WTC11 (cell line): ENCODE results near the gene METTL23. TPM values are rescaled to one million over a fixed set of nuclear protein-coding genes. Genes with fewer than 3 reads are reported as not detected.

Source experiments
- ATAC-seq: fragments of 200-7000 bp; cut with Tn5 transposase; 2 replicates; pipeline ENCODE4 v1.10.0; 2021; ENCODE audit warnings: mild to moderate bottlenecking, moderate library complexity
- CTCF ChIA-PET: fragments of 300-600 bp; sonication (Branson Sonifier 250); formaldehyde crosslinking; loops from one replicate; lab custom pipeline; 2021; ENCODE audit warnings: antibody characterized with exemption; lab: Charles Lee
- POLR2A ChIA-PET: fragments of 350-600 bp; sonication (Branson Sonifier 250); formaldehyde crosslinking; loops from one replicate; lab custom pipeline; 2021; ENCODE audit warnings: antibody characterized with exemption; lab: Charles Lee
- DNase-seq: peaks from one replicate; pipeline ENCODE4 v3.0.0; 2021; ENCODE audit warnings: low spot score
- H3K27ac Mint-ChIP-seq: 2 replicates; pipeline ENCODE4 v1.8.0; 2021; ENCODE audit warnings: mixed read lengths
- H3K27me3 Mint-ChIP-seq: 2 replicates; pipeline ENCODE4 v1.8.0; 2021; ENCODE audit warnings: low read depth, mild to moderate bottlenecking, moderate library complexity, mixed read lengths
- H3K36me3 Mint-ChIP-seq: 2 replicates; pipeline ENCODE4 v1.8.0; 2021; ENCODE audit warnings: mixed read lengths
- H3K4me1 Mint-ChIP-seq: 2 replicates; pipeline ENCODE4 v1.8.0; 2022; ENCODE audit warnings: mixed read lengths
- H3K4me3 Mint-ChIP-seq: 2 replicates; pipeline ENCODE4 v1.8.0; 2021; ENCODE audit warnings: mild to moderate bottlenecking, moderate library complexity, mixed read lengths
- H3K9me3 Mint-ChIP-seq: 2 replicates; pipeline ENCODE4 v1.8.0; 2021; ENCODE audit warnings: mixed read lengths
- ETV6 ChIP-seq: sonication (generic); formaldehyde crosslinking; IDR thresholded peaks from 2 replicates; pipeline ENCODE4 v1.8.1; 2022; ENCODE audit warnings: mild to moderate bottlenecking, missing genetic modification reagents
- FOXJ3 ChIP-seq: sonication (generic); formaldehyde crosslinking; IDR thresholded peaks from 2 replicates; pipeline ENCODE4 v1.9.0; 2021; ENCODE audit warnings: missing genetic modification reagents, mild to moderate bottlenecking, borderline replicate concordance
- GABPB1 ChIP-seq: sonication (generic); formaldehyde crosslinking; IDR thresholded peaks from 2 replicates; pipeline ENCODE4 v1.8.1; 2023; ENCODE audit warnings: mild to moderate bottlenecking, missing genetic modification reagents
- HMGA2 ChIP-seq: fragments of 250-450 bp; sonication (Bioruptor Pico); IDR thresholded peaks from 2 replicates; pipeline ENCODE4 v1.4.0; 2021; ENCODE audit warnings: mild to moderate bottlenecking, moderate library complexity
- NFATC4 ChIP-seq: fragments of 250-450 bp; sonication (Bioruptor Pico); IDR thresholded peaks from 2 replicates; pipeline ENCODE4 v1.9.0; 2021; ENCODE audit warnings: mild to moderate bottlenecking
- NR3C1 ChIP-seq: sonication (generic); formaldehyde crosslinking; conservative IDR thresholded peaks from 2 replicates; pipeline ENCODE4 v1.8.1; 2023; ENCODE audit warnings: low read depth, mild to moderate bottlenecking, missing genetic modification reagents
- RELA ChIP-seq: sonication (generic); formaldehyde crosslinking; IDR thresholded peaks from 2 replicates; pipeline ENCODE4 v1.8.1; 2022; ENCODE audit warnings: missing genetic modification reagents, mild to moderate bottlenecking, borderline replicate concordance
- ZNF219 ChIP-seq: sonication (generic); formaldehyde crosslinking; IDR thresholded peaks from 2 replicates; pipeline ENCODE4 v1.8.0; 2023; ENCODE audit warnings: missing genetic modification reagents, mild to moderate bottlenecking, borderline replicate concordance
- ZNF416 ChIP-seq: fragments of 250-450 bp; sonication (Bioruptor Pico); IDR thresholded peaks from 2 replicates; pipeline ENCODE4 v1.9.0; 2021; ENCODE audit warnings: mild to moderate bottlenecking, inconsistent platforms
- ZNF423 ChIP-seq: fragments of 250-450 bp; sonication (Bioruptor Pico); IDR thresholded peaks from 2 replicates; pipeline ENCODE4 v2.1.2; 2022; ENCODE audit warnings: mild to moderate bottlenecking, moderate library complexity
- total RNA-seq: library from RNA; stranded (reverse); gene quantifications from 3 replicates; pipeline ENCODE4 v1.2.3, GENCODE V29; 2021
- TF ChIP-seq, protein P1 (sequence below): fragments of 250-450 bp; sonication (Bioruptor Pico); IDR thresholded peaks from 2 replicates; pipeline ENCODE4 v1.9.0; 2021; ENCODE audit warnings: mild to moderate bottlenecking
- TF ChIP-seq, protein P2 (sequence below): sonication (generic); formaldehyde crosslinking; IDR thresholded peaks from 2 replicates; pipeline ENCODE4 v1.8.1; 2023; ENCODE audit warnings: mild to moderate bottlenecking, missing genetic modification reagents, moderate library complexity
- TF ChIP-seq, protein P3 (sequence below): sonication (generic); formaldehyde crosslinking; IDR thresholded peaks from 2 replicates; pipeline ENCODE4 v1.8.1; 2022; ENCODE audit warnings: mild to moderate bottlenecking, moderate library complexity, missing genetic modification reagents
- TF ChIP-seq, protein P4 (sequence below): sonication (generic); formaldehyde crosslinking; IDR thresholded peaks from 2 replicates; pipeline ENCODE4 v1.8.0; 2022; ENCODE audit warnings: mild to moderate bottlenecking, missing genetic modification reagents
- TF ChIP-seq, protein P5 (sequence below): sonication (generic); formaldehyde crosslinking; IDR thresholded peaks from 2 replicates; pipeline ENCODE4 v1.8.1; 2023; ENCODE audit warnings: mild to moderate bottlenecking, missing genetic modification reagents
- TF ChIP-seq, protein P6 (sequence below): sonication (generic); formaldehyde crosslinking; IDR thresholded peaks from 2 replicates; pipeline ENCODE4 v1.8.0; 2023; ENCODE audit warnings: missing genetic modification reagents, mild to moderate bottlenecking, borderline replicate concordance
- TF ChIP-seq, protein P7 (sequence below): sonication (generic); formaldehyde crosslinking; IDR thresholded peaks from 2 replicates; pipeline ENCODE4 v1.8.1; 2022; ENCODE audit warnings: missing genetic modification reagents, borderline replicate concordance
- TF ChIP-seq, protein P8 (sequence below): fragments of 250-450 bp; sonication (Bioruptor Pico); IDR thresholded peaks from 2 replicates; pipeline ENCODE4 v1.9.0; 2021; ENCODE audit warnings: moderate library complexity, mild to moderate bottlenecking, inconsistent platforms, borderline replicate concordance
- TF ChIP-seq, protein P9 (sequence below): fragments of 250-450 bp; sonication (Bioruptor Pico); IDR thresholded peaks from 2 replicates; pipeline ENCODE4 v1.9.0; 2021; ENCODE audit warnings: mild to moderate bottlenecking

METTL23 gene
- total RNA-seq, 1 experiment from 2014 or later: 48.5 TPM

DNA sequence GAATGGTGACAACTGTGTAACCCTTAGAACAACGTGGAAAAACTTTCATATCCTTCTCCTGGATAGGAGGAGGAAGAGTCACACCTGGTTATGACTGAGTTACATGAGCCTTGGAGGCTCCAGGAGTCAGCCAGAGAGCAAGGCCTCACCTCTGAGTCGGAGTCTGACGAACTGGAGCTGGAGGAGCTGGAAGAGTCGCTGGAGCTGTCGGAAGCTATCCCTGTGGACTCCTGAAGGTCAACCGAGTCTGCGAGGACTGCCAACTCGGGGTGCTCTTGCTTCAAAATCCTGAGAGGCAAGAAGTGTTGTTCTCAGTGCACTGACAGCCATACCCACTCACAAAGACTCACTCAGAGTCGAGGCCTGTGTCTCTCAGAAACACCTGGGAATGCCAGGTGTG, 6.4 kb upstream of the METTL23 start (continued):
- TF ChIP-seq, protein P1, sequence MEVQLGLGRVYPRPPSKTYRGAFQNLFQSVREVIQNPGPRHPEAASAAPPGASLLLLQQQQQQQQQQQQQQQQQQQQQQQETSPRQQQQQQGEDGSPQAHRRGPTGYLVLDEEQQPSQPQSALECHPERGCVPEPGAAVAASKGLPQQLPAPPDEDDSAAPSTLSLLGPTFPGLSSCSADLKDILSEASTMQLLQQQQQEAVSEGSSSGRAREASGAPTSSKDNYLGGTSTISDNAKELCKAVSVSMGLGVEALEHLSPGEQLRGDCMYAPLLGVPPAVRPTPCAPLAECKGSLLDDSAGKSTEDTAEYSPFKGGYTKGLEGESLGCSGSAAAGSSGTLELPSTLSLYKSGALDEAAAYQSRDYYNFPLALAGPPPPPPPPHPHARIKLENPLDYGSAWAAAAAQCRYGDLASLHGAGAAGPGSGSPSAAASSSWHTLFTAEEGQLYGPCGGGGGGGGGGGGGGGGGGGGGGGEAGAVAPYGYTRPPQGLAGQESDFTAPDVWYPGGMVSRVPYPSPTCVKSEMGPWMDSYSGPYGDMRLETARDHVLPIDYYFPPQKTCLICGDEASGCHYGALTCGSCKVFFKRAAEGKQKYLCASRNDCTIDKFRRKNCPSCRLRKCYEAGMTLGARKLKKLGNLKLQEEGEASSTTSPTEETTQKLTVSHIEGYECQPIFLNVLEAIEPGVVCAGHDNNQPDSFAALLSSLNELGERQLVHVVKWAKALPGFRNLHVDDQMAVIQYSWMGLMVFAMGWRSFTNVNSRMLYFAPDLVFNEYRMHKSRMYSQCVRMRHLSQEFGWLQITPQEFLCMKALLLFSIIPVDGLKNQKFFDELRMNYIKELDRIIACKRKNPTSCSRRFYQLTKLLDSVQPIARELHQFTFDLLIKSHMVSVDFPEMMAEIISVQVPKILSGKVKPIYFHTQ (CRISPR knock-in tag): no peak
- TF ChIP-seq, protein P2, sequence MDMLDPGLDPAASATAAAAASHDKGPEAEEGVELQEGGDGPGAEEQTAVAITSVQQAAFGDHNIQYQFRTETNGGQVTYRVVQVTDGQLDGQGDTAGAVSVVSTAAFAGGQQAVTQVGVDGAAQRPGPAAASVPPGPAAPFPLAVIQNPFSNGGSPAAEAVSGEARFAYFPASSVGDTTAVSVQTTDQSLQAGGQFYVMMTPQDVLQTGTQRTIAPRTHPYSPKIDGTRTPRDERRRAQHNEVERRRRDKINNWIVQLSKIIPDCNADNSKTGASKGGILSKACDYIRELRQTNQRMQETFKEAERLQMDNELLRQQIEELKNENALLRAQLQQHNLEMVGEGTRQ: no peak
- TF ChIP-seq FOXJ3: no peak
- TF ChIP-seq, protein P3, sequence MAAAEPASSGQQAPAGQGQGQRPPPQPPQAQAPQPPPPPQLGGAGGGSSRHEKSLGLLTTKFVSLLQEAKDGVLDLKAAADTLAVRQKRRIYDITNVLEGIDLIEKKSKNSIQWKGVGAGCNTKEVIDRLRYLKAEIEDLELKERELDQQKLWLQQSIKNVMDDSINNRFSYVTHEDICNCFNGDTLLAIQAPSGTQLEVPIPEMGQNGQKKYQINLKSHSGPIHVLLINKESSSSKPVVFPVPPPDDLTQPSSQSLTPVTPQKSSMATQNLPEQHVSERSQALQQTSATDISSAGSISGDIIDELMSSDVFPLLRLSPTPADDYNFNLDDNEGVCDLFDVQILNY (CRISPR knock-in tag): no peak

DNA sequence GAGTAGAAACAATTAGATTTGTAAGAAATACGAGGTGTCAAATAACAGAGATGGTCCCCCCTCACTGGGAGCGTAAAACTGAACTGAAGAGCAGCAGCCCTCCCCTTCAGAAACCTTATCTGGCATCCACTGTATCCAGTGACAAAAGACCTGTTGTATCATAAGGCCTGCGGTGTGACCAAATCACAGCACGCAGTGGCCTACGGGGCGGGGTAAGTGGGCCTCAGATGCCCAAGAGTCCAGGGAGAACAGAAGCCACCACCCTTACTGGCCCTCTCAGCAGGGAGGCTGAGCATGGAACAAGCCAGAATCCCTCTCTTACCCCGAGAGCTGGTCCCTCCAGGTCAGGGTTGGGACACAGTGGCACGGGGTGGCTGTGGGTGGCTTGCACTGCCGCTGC, 5.7 kb upstream of the METTL23 start:
- ATAC-seq: no peak
- peaks cover 61% of the 10 kb centered on the region for H3K36me3 Mint-ChIP-seq
- POLR2A ChIA-PET: no interaction called here
- H3K4me3 Mint-ChIP-seq: no peak overlapping the region
- H3K27me3 Mint-ChIP-seq: no peaks in the 10 kb centered on the region
- CTCF ChIA-PET: interaction anchor here (1.1 kb wide), 1 partner anchor 40 kb away, joined by 3 read pairs; no protein-coding TSS in a partner anchor
- H3K4me1 Mint-ChIP-seq: peaks cover 8% of the 10 kb centered on the region
- TF ChIP-seq GABPB1 (no peak), ZNF219 (CRISPR knock-in tag) (no peak), ZNF423 (CRISPR knock-in tag) (no peak), HMGA2 (CRISPR knock-in tag) (no peak), ZNF416 (no peak), NR3C1 (CRISPR knock-in tag) (no peak), RELA (CRISPR knock-in tag) (no peak), NFATC4 (no peak), ETV6 (CRISPR knock-in tag) (no peak)
- TF ChIP-seq, protein P4, sequence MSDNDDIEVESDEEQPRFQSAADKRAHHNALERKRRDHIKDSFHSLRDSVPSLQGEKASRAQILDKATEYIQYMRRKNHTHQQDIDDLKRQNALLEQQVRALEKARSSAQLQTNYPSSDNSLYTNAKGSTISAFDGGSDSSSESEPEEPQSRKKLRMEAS (CRISPR knock-in tag): no peak
- TF ChIP-seq, protein P5, sequence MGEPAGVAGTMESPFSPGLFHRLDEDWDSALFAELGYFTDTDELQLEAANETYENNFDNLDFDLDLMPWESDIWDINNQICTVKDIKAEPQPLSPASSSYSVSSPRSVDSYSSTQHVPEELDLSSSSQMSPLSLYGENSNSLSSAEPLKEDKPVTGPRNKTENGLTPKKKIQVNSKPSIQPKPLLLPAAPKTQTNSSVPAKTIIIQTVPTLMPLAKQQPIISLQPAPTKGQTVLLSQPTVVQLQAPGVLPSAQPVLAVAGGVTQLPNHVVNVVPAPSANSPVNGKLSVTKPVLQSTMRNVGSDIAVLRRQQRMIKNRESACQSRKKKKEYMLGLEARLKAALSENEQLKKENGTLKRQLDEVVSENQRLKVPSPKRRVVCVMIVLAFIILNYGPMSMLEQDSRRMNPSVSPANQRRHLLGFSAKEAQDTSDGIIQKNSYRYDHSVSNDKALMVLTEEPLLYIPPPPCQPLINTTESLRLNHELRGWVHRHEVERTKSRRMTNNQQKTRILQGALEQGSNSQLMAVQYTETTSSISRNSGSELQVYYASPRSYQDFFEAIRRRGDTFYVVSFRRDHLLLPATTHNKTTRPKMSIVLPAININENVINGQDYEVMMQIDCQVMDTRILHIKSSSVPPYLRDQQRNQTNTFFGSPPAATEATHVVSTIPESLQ (CRISPR knock-in tag): no peak
- TF ChIP-seq, protein P6, sequence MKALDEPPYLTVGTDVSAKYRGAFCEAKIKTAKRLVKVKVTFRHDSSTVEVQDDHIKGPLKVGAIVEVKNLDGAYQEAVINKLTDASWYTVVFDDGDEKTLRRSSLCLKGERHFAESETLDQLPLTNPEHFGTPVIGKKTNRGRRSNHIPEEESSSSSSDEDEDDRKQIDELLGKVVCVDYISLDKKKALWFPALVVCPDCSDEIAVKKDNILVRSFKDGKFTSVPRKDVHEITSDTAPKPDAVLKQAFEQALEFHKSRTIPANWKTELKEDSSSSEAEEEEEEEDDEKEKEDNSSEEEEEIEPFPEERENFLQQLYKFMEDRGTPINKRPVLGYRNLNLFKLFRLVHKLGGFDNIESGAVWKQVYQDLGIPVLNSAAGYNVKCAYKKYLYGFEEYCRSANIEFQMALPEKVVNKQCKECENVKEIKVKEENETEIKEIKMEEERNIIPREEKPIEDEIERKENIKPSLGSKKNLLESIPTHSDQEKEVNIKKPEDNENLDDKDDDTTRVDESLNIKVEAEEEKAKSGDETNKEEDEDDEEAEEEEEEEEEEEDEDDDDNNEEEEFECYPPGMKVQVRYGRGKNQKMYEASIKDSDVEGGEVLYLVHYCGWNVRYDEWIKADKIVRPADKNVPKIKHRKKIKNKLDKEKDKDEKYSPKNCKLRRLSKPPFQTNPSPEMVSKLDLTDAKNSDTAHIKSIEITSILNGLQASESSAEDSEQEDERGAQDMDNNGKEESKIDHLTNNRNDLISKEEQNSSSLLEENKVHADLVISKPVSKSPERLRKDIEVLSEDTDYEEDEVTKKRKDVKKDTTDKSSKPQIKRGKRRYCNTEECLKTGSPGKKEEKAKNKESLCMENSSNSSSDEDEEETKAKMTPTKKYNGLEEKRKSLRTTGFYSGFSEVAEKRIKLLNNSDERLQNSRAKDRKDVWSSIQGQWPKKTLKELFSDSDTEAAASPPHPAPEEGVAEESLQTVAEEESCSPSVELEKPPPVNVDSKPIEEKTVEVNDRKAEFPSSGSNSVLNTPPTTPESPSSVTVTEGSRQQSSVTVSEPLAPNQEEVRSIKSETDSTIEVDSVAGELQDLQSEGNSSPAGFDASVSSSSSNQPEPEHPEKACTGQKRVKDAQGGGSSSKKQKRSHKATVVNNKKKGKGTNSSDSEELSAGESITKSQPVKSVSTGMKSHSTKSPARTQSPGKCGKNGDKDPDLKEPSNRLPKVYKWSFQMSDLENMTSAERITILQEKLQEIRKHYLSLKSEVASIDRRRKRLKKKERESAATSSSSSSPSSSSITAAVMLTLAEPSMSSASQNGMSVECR (CRISPR knock-in tag): no peak
- TF ChIP-seq, protein P7, sequence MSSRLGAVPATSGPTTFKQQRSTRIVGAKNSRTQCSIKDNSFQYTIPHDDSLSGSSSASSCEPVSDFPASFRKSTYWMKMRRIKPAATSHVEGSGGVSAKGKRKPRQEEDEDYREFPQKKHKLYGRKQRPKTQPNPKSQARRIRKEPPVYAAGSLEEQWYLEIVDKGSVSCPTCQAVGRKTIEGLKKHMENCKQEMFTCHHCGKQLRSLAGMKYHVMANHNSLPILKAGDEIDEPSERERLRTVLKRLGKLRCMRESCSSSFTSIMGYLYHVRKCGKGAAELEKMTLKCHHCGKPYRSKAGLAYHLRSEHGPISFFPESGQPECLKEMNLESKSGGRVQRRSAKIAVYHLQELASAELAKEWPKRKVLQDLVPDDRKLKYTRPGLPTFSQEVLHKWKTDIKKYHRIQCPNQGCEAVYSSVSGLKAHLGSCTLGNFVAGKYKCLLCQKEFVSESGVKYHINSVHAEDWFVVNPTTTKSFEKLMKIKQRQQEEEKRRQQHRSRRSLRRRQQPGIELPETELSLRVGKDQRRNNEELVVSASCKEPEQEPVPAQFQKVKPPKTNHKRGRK (CRISPR knock-in tag): no peak
- TF ChIP-seq, protein P8, sequence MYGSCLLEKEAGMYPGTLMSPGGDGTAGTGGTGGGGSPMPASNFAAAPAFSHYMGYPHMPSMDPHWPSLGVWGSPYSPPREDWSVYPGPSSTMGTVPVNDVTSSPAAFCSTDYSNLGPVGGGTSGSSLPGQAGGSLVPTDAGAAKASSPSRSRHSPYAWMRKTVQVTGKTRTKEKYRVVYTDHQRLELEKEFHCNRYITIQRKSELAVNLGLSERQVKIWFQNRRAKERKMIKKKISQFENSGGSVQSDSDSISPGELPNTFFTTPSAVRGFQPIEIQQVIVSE (CRISPR knock-in tag): no peak
- TF ChIP-seq, protein P9, sequence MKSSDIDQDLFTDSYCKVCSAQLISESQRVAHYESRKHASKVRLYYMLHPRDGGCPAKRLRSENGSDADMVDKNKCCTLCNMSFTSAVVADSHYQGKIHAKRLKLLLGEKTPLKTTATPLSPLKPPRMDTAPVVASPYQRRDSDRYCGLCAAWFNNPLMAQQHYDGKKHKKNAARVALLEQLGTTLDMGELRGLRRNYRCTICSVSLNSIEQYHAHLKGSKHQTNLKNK: no peak
- H3K27ac Mint-ChIP-seq: no peak overlapping the region
- DNase-seq: no peak
- H3K9me3 Mint-ChIP-seq: no peaks in the 10 kb centered on the region
